GM12875 (cell line): ENCODE results near the gene BBS2.

Experiments used
- H3K4me3 ChIP-seq: one replicate; pipeline ENCODE4 v1.5.1; 2011; ENCODE audit warnings: low read depth, low read length, control low read depth
- CTCF ChIP-seq: IDR thresholded peaks from 2 replicates; pipeline ENCODE4 v1.5.1; 2011; ENCODE audit warnings: low read depth, mild to moderate bottlenecking, control low read depth, inconsistent platforms, low read length, moderate library complexity, borderline replicate concordance; ENCODE audit not compliant: insufficient read depth

The BBS2 gene

GRCh38 chr16:56478281-56479049, 41.4 kb downstream of the BBS2 start:
- H3K4me3 ChIP-seq = no peak overlapping the region
- TF ChIP-seq CTCF = no peak

- no peak for TF ChIP-seq CTCF
- no peak overlapping the region for H3K4me3 ChIP-seq
Measured at GRCh38 chr16:56477096-56477878, 42.5 kb downstream of the BBS2 start.

GRCh38 chr16:56475201-56475600, 44.6 kb downstream of the BBS2 start:
- H3K4me3 ChIP-seq = no peak overlapping the region
- TF ChIP-seq CTCF = no peak

- H3K4me3 ChIP-seq = no peak overlapping the region
- TF ChIP-seq CTCF = no peak
Measured at GRCh38 chr16:56470666-56471065, 49.2 kb downstream of the BBS2 start.

- TF ChIP-seq CTCF = no peak
- no peak overlapping the region for H3K4me3 ChIP-seq
Measured at GRCh38 chr16:56470232-56470631, 49.6 kb downstream of the BBS2 start.

GRCh38 chr16:56469748-56470147, 50.1 kb downstream of the BBS2 start:
- H3K4me3 ChIP-seq = no peak overlapping the region
- TF ChIP-seq CTCF = no peak

- no peak overlapping the region for H3K4me3 ChIP-seq
- TF ChIP-seq CTCF = no peak
Measured at GRCh38 chr16:56468800-56469199, 51.0 kb downstream of the BBS2 start.
